ENCODE results near the gene NAIF1.
"Not testable (repeated sequence)": the region's sequence is repeated elsewhere in the genome, so short reads cannot be mapped to it uniquely, and the experiment has no call there.

The NAIF1 gene, protein sequence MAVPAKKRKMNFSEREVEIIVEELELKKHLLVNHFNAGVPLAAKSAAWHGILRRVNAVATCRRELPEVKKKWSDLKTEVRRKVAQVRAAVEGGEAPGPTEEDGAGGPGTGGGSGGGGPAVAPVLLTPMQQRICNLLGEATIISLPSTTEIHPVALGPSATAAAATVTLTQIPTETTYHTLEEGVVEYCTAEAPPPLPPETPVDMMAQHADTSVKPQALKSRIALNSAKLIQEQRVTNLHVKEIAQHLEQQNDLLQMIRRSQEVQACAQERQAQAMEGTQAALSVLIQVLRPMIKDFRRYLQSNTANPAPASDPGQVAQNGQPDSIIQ

DNA sequence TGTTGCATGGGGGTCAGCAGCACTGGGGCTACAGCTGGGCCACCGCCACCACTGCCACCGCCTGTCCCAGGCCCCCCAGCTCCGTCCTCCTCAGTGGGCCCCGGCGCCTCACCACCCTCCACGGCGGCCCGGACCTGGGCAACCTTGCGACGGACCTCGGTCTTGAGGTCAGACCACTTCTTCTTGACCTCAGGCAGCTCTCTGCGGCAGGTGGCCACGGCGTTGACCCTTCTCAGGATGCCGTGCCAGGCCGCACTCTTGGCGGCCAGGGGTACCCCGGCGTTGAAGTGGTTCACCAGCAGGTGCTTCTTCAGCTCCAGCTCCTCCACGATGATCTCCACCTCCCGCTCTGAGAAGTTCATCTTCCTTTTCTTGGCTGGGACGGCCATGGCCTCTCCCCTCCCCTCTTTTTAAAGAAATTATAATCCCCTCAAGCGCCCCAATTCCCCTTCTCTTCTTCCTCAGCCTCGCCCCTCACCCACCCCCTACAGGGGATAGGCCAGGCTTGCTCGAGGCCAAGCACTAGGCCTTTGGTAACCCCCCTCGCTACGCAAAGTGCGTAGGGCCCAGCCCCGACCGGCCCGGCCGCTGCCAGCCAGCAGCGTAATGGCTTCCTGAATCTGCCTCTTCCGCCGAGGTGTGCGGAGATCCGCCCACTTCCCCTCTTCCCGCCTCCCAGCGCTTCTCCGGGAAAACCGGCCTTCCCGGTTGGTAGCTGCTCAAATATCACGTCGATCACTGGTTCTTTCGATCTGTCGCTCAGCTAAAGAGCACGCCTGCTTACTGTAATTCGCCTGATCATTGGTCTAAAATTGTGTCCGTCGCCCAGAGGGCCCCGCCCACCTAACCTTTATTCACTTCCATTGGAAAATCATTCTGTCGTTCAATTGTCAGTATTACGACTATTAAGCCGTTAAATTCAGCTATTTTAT lies at the start of gene NAIF1:
NAIF1 (minus strand) TSS at position 608 of the 932 bp plus-strand sequence; CDS start at position 389, 219 bp downstream.
- peak; percentile 97 for DNase-seq (ENCODE audit: low spot score)

DNA sequence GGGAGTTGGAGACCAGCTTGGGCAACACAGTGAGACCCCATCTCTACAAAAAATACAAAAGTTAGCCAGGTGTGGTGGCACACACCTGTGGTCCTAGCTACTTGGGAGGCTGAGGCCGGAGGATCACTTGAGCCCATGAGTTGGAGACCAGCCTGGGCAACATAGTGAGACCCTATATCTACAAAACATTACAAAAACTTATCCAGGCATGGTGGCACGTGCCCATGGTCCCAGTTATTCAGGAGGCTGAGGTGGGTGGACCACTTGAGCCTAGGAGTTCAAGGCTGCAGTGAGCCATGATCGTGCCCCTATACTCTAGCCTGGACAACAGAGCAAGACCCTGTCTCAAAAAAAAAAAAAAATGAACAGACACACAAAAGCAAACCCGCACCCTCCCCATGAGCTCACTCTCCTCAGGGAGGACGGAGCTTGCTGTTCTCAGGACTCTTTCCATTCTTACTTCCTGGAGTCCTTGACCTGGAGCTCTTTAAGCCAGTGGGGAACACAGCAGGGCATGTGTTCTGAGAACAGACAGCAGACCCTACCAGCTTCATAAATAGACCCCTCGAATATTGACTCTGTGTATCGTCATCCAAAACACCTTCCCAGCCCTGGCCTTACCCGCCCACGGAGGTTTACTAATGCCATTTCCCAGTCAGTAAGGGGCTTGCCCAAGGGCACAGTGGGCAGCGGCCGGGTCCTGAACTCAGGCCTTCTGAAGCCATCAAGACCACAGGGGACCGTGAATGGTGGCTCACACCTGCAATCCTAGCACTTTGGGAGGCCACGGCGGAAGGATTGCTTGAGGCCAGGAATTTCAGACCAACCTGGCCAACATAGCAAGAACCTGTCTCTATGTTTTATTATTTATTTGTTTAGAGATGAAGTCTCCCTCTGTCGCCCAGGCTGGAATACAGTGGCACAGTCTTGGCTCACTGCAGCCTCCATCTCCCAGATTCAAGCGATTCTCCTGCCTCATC lies 49.3 kb upstream of the NAIF1 start:
- no peak for DNase-seq (ENCODE audit: low spot score)

DNA sequence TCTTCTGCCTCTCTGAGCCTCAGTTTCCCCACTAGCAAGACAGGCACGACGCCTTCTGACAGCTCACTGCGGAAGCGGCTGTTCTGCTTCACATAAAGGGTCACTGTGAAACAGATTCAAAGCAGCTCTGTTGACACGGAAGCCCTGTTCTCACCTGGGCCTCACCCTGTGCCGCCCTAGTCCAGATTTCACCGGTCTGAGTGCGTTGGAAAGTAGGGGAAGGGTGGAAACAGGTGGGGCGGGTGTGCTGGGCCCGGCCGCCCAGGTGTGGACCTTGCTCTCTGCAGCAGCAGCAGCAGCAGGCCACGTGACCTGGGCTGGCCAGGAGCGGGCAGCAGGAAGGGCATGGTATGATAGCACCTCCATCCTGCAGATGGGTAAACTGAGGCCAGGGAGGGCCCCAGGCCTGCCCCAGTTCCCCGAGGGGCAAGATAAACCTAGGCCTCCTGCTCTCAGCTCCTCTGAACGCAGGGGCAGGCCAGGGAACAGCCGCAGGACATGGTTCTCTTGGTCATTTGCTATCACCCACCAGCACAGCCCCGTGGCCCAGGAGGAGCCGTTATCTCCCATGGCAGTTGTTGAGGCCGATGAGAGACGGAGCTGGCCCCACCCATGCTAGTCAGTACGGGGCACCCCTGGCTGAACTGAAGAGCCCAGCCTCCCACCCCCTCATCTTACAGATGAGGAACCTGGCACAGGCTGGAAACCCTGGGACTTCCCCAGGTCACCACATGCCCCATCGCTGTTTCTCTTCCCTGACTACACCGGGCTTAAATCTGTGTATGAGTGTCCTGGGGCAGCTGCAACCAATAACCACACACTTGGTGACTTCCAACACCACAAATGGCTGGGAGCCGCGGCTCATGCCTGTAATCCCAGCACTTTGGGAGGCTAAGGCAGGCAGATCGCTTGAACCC lies 48.3 kb upstream of the NAIF1 start:
- DNase-seq (ENCODE audit: low spot score) = no peak

DNA sequence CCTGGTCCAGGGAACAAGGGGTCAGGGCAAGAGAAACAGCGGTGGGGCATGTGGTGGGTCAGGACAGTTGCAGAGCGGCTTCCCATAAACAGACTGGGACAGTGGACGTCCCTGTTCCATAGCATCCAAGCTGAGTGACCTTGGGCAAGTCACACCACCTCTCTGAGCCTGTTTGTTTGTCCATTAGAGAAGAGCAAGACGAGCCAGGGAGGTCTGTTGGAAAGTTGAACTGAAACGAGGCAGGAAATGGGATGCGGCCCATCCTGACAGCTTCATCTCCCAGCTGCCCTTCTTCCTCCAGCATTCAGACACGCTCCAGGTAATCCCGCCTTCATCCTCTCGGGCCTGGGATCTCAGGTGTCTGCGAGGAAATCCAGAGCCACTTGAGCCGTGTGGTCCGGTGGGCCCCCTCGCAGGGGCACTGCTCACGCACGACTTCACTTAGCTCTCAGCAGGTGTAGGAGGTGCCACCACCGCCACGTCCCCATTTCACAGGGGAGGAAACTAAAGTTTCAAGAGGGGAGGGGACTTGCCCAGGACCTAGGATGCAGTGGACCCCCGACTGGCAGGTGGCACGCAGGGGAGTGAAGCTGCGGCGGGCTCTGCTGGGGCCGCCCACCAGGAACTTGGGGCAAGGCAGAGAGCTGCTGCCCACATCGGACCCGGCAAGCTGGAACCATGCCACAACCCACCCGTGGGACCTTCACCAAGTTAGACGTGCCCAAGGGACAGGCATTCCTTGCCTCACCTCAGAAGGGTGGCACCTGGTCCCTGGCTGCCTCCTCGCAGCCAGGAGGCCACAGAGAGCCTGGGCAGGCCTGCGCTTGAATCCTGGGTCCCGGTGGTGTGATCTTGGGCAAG lies 47.4 kb upstream of the NAIF1 start:
- DNase-seq (ENCODE audit: low spot score) = no peak

DNA sequence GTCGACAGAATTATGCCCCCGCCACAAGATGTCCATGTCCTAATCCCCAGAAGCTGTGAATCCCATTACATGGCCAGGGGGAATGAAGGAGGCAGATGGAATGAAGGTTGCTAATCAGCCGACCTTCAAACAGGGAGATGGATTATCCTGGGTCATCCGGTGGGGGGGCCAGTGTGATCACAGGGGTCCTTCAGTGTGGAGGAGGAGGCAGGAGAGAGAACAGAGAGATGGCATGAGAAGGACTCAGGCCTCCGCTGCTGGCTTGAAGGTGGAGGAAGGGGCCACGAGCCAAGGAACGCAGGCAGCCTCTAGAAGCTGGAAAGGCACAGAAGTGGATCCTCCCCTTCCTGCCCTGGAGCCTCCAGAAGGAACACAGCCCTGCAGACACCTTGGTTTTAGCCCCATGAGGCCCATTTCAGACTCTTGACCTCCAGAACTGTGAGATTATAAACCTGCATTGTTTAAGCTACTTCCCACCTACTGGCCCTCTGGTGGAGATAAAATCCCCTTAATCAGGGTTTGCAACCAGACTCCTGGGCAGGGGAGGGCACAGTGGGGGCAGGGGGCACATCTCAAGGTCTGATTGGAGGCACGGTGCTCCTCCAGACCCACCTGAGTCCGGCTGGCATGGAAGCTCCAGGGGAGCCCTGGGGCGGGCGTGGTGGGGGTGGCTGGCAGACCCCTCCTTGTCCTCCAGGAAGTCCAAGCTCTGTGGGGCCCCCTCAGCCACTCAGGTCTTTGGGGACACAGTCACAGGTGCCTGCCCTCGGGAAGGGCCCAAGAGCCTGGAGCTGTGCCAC lies 46.6 kb upstream of the NAIF1 start:
- no peak for DNase-seq (ENCODE audit: low spot score)

DNA sequence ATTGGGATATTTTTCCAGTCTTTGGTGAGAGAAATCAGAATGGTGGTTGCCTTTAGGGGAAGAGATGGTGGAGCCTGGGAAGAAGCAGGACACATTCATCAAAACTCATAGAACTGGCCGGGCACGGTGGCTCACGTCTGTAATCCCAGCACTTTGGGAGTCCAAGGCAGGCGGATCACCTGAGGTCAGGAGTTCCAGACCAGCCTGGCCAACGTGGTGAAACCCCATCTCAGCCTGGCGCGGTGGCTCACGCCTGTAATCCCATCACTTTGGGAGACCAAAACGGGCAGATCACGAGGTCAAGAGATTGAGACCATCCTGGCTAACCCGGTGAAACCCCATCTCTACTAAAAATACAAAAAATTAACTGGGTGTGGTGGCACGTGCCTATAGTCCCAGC lies 44.6 kb upstream of the NAIF1 start:
- not testable (repeated sequence) for DNase-seq (ENCODE audit: low spot score)

DNA sequence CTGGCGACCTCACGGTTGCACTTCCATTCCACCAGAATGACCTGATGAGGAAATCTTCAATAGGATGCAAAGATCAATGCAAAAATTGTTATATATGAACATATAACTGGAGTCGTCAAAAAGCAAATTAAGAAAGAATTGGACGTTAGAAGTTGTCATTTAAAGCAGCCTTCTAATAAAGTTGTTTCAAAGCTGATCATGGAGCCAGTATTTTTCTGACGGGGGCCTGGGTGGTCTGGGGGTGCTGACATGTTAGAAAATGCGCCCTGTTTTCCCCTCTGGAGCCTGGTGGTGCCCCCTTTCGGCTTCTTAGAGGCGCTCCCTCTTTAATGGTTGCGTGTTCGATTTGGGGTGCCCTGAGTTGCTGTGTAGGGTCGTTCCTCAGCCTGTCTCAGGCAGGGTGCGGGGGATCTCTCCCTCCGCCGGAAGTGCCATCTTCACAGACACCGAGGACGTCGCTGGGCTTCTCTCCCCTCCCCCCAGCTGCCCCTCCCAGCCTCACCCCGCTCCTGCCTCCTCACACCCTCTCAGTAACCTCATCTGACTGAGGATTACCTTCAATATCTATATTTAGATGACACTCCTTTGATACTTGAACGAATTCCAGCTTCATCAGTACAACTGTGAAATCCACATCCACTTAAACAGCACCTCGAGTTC lies 42.1 kb upstream of the NAIF1 start:
- no peak for DNase-seq (ENCODE audit: low spot score)

DNA sequence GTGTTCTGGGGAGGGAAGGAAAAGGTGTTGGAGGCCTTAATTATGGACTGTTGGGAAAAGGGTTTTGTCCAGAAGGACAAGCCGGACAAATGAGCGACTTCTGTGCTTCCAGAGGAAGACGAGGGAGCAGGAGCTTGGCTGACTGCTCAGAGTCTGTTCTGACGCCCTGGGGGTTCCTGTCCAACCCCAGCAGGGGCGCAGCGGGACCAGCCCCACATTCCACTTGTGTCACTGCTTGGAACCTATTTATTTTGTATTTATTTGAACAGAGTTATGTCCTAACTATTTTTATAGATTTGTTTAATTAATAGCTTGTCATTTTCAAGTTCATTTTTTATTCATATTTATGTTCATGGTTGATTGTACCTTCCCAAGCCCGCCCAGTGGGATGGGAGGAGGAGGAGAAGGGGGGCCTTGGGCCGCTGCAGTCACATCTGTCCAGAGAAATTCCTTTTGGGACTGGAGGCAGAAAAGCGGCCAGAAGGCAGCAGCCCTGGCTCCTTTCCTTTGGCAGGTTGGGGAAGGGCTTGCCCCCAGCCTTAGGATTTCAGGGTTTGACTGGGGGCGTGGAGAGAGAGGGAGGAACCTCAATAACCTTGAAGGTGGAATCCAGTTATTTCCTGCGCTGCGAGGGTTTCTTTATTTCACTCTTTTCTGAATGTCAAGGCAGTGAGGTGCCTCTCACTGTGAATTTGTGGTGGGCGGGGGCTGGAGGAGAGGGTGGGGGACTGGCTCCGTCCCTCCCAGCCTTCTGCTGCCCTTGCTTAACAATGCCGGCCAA lies 41.3 kb upstream of the NAIF1 start:
- DNase-seq (ENCODE audit: low spot score) = no peak

DNA sequence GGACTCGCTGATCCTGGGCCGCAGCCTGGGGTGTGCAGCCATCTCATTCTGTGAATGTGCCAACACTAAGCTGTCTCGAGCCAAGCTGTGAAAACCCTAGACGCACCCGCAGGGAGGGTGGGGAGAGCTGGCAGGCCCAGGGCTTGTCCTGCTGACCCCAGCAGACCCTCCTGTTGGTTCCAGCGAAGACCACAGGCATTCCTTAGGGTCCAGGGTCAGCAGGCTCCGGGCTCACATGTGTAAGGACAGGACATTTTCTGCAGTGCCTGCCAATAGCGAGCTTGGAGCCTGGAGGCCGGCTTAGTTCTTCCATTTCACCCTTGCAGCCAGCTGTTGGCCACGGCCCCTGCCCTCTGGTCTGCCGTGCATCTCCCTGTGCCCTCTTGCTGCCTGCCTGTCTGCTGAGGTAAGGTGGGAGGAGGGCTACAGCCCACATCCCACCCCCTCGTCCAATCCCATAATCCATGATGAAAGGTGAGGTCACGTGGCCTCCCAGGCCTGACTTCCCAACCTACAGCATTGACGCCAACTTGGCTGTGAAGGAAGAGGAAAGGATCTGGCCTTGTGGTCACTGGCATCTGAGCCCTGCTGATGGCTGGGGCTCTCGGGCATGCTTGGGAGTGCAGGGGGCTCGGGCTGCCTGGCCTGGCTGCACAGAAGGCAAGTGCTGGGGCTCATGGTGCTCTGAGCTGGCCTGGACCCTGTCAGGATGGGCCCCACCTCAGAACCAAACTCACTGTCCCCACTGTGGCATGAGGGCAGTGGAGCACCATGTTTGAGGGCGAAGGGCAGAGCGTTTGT lies 40.5 kb upstream of the NAIF1 start:
- no peak for DNase-seq (ENCODE audit: low spot score)

DNA sequence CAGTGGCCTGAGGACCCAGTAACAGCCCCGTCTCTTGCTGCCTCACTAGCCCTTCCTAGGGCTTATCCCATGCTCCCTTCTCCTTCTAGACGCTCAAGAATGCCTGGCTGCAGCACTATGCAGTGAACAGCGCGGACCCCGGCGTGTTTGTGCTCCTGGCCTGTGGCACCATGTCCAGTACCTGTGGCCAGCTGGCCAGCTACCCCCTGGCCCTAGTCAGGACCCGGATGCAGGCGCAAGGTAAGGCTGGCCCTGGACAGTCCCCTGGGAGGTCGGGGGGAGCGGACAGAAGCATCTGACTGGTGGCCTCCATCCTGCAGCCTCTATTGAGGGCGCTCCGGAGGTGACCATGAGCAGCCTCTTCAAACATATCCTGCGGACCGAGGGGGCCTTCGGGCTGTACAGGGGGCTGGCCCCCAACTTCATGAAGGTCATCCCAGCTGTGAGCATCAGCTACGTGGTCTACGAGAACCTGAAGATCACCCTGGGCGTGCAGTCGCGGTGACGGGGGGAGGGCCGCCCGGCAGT lies 39.9 kb upstream of the NAIF1 start:
- DNase-seq (ENCODE audit: low spot score) = no peak

DNA sequence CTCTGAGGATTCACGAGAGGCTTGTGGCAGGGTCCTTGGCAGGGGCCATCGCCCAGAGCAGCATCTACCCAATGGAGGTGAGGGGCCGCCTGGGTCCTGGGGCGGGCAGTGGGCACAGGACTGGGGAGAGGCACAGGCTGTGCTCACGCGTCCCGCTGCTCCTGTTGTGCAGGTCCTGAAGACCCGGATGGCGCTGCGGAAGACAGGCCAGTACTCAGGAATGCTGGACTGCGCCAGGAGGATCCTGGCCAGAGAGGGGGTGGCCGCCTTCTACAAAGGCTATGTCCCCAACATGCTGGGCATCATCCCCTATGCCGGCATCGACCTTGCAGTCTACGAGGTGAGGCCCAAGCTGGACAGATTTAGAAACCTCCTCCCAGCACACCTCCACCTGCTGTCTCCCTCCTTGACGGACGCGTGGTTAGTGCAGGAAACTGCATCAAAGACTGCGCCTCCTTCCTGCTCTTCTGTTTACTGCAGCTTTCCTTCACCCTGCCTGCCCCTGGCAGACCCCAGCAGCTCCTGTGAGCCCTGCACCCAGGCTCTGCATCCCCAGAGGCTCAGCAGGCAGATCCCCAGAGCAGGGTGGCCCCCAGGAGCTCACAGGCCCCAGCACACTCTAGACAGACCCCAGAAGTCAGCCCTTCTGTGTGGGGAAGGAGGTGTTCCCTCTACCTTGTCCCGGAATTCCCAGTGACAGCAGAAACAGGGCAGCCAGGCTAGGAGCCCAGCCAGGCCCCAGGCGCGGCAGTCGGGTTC lies 39.2 kb upstream of the NAIF1 start:
- DNase-seq (ENCODE audit: low spot score) = no peak

DNA sequence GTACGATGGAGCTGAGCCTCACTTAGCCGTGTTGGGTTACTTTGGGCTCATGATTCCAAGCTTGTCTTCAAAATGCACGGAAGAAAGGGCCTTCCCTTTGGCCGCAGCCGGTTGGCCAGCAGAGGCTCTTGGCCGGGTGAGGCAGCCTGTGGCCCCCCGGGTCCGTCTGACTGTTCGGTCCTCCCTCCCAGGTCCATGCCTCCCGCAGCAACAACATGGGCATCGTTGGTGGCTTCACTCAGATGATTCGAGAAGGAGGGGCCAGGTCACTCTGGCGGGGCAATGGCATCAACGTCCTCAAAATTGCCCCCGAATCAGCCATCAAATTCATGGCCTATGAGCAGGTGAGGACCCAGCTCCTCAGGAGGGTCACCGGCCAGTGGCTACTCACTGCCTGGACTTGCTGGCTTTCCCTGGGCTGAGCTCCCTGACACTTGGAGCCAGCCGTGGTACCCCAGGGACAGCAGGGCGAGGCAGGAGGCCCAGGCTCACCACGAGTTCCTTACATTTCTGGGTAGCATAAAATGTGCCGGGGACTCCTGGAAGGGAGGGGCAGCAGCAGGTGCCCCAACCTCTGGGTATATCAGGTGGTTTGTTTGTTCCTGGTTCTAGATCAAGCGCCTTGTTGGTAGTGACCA lies 38.5 kb upstream of the NAIF1 start:
- no peak for DNase-seq (ENCODE audit: low spot score)

DNA sequence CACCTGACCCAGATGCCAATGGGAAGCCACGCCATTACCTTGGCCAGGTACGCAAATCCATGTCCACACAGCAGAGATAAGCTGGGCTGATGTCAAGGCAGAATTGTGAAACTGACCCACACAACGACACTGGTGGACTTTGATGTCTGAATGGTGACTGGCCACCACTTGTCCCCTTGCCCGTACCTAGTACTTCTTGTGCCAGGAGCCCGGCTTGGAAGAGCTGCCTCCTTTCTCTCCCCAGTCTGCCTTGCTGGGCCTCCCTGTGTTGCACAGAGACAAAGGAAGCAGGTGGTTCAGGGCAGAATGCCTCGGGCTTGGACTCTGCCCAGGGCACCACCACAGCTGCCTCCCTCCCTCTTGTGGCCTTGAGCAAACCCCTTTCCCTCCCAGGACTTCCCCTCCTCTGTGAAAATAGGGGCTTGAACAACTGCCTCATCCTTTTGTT lies 37.1 kb upstream of the NAIF1 start:
- no peak for DNase-seq (ENCODE audit: low spot score)

DNA sequence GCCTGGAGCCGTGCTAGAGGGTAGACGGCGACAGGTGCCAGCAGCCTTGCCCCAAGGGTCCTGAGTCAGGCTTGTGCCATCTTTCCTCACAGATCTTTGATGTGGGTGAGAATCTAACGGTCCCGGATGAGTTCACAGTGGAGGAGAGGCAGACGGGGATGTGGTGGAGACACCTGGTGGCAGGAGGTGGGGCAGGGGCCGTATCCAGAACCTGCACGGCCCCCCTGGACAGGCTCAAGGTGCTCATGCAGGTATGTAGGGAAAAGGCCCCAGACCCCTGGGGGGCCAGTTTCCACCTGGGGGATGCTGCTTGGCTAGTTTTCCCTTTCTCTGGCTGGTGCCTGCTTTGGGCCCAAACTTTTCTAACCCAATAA lies 36.5 kb upstream of the NAIF1 start:
- no peak for DNase-seq (ENCODE audit: low spot score)

DNA sequence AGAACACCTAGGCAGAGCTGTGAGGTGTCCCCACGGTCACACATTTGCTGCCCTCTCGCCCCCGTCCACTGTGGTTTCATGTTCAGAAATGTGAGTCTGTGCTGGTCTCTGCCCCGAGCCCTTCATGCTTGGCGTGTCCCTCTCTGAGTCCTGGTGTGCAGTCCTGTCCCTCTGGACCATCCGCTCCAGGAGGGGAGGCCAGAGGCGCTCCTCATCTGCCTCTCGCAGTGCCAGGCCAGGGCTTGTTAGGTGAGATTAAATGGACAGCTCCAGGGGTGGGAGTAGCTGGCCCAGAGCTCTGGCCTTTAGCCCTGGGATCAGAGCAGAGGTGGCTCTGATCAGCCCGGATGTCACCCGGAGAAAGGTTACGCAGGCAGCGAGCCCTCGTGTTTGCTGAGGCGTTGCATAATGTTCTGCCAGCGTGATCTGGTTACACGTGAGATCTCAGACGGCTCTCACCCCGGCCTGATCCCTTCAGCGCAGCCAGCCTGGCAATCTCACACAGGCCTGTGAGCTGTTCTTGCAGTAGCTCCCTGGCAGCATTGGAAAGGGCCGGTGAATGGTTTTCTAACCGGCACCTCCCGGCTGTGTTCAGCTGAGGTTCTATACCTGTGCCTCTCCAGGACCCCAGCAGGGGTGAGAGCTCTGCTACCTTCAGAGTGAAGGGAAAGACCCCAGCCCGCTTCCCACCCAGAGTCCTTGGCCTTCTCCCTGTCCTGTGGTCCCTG lies 35.9 kb upstream of the NAIF1 start:
- no peak for DNase-seq (ENCODE audit: low spot score)
